MCF 10A (cell line): Measurements from ENCODE around the gene SLC6A3. TPM values are rescaled to one million over a fixed set of nuclear protein-coding genes. Genes with fewer than 3 reads are reported as not detected.

ENCODE experiments used
- BruUV-seq: library from RNA; stranded (reverse); fragments of 400-500 nt; replicated peaks from 2 replicates; lab custom pipeline; 2021; lab: Mats Ljungman, UMichigan
- CTCF ChIA-PET: fragments of 300-600 bp; sonication (Branson Sonifier 250); formaldehyde crosslinking; extraction: SDS; loops from one replicate; lab custom pipeline; 2021; ENCODE audit warnings: antibody characterized with exemption, inconsistent platforms; lab: Yijun Ruan, JAX
- POLR2A ChIA-PET: fragments of 300-600, 350-650 bp; sonication (Branson Sonifier 250); formaldehyde crosslinking; extraction: SDS; loops from one replicate; lab custom pipeline; 2020; ENCODE audit warnings: antibody characterized with exemption, inconsistent platforms; lab: Yijun Ruan, JAX
- DNase-seq: peaks from one replicate; pipeline ENCODE4 v3.0.0-alpha.2; 2018; ENCODE audit not compliant: unreplicated experiment
- H3K27ac Mint-ChIP-seq: one replicate; pipeline ENCODE4 v1.8.0; 2022; ENCODE audit warnings: mild to moderate bottlenecking, low read depth, mixed read lengths; ENCODE audit not compliant: unreplicated experiment
- H3K27me3 Mint-ChIP-seq: one replicate; pipeline ENCODE4 v1.8.0; 2022; ENCODE audit warnings: mixed read lengths; ENCODE audit not compliant: insufficient read depth, unreplicated experiment
- H3K36me3 Mint-ChIP-seq: one replicate; pipeline ENCODE4 v1.8.0; 2022; ENCODE audit warnings: mild to moderate bottlenecking, moderate library complexity, mixed read lengths; ENCODE audit not compliant: insufficient read depth, unreplicated experiment
- H3K4me1 Mint-ChIP-seq: one replicate; pipeline ENCODE4 v1.8.0; 2022; ENCODE audit warnings: mixed read lengths; ENCODE audit not compliant: insufficient read depth, unreplicated experiment
- H3K4me3 Mint-ChIP-seq: one replicate; pipeline ENCODE4 v1.8.0; 2022; ENCODE audit warnings: mild to moderate bottlenecking, moderate library complexity, mixed read lengths; ENCODE audit not compliant: unreplicated experiment
- H3K9me3 Mint-ChIP-seq: one replicate; pipeline ENCODE4 v1.8.0; 2022; ENCODE audit warnings: mixed read lengths; ENCODE audit not compliant: unreplicated experiment
- intact Hi-C: fragments of 100-400 bp; cut with micrococcal nuclease; formaldehyde crosslinking; loops from 2 replicates; pipeline ENCODE4 v1.14.1; 2022
- total RNA-seq: library from RNA; stranded (reverse); gene quantifications from 2 replicates; pipeline ENCODE4 v1.2.3, GENCODE V29; 2022
- TF ChIP-seq, protein P1 (sequence below): fragments of 200-600 bp; IDR thresholded peaks from one replicate; pipeline ENCODE4 v1.8.0; 2022; ENCODE audit warnings: antibody characterized with exemption, mild to moderate bottlenecking; ENCODE audit not compliant: unreplicated experiment

The SLC6A3 gene
- total RNA-seq, 1 experiment from 2014 or later = not detected

DNA sequence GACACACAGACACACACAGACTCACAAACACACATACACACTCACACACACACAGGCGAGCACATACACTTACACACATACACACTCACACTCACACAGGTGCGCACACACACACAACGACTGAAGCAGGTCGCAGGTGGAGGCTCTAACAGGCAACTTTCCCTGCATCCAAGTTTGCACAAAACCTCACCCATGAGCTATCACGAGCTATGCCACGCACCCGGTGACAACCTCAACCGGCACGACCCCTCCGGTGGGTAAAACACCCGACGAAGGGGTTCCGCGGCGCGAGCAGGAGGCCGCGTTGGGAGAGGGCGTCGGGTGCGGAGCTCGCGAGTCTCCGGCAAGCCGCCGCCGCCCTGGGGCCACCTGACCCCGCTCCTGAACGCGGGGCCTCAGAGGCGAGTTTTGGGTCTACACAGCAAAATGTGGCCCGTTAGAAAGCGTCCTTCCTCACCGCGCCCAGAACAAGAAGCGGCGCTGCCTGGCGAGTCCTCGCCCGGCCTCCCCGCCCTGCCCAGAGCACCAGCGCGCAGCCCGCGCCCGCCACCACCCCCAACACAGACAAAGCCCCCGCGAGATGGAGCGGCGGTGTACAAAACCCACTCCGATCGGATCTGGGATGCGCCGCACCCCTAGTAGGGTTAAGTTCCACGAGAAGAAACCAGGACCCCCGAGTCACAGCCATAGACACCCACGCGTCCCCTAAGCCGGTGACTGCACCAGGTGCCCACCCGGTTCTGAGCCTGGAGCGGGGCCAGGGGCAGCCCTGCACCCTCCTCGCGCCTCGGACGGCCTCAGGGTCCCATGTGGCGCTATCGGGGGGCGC is 665 bp downstream of the SLC6A3 start:
- peaks cover 39% of the 10 kb centered on the region for H3K27me3 Mint-ChIP-seq
- no TSS peak for BruUV-seq

DNA sequence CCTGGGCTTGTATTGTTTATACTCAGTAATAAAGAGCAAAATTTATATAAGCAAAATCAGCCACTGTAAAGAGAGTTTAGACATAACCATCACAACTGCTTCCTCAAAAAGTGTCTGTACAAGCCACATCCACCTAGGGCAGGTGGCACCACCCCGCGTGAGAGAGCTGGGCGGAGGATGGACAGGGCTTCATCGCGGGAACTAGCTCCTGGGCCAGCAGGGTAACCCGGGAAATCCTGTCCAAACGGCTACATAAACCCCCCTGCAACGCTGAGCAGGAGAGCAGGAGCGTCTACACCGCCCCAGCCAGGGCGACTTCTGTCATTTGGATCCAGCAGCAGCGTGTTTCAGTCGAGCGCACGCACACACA is 1.3 kb downstream of the SLC6A3 start:
- ChIA-PET CTCF (no interaction called here), POLR2A (no interaction called here)
- no TSS peak for BruUV-seq
- DNase-seq = no peak
- H3K36me3 Mint-ChIP-seq = no peaks in the 10 kb centered on the region
- TF ChIP-seq, protein P1, sequence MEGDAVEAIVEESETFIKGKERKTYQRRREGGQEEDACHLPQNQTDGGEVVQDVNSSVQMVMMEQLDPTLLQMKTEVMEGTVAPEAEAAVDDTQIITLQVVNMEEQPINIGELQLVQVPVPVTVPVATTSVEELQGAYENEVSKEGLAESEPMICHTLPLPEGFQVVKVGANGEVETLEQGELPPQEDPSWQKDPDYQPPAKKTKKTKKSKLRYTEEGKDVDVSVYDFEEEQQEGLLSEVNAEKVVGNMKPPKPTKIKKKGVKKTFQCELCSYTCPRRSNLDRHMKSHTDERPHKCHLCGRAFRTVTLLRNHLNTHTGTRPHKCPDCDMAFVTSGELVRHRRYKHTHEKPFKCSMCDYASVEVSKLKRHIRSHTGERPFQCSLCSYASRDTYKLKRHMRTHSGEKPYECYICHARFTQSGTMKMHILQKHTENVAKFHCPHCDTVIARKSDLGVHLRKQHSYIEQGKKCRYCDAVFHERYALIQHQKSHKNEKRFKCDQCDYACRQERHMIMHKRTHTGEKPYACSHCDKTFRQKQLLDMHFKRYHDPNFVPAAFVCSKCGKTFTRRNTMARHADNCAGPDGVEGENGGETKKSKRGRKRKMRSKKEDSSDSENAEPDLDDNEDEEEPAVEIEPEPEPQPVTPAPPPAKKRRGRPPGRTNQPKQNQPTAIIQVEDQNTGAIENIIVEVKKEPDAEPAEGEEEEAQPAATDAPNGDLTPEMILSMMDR = no peak
- H3K4me3 Mint-ChIP-seq = no peak overlapping the region
- H3K4me1 Mint-ChIP-seq = no peaks in the 10 kb centered on the region
- intact Hi-C loops = no loop called here
- H3K27me3 Mint-ChIP-seq = peaks cover 34% of the 10 kb centered on the region
- H3K27ac Mint-ChIP-seq = no peak overlapping the region
- H3K9me3 Mint-ChIP-seq = peaks cover 14% of the 10 kb centered on the region

More for the DNA sequence above, 665 bp downstream of the SLC6A3 start:
- intact Hi-C loops = no loop called here
- H3K9me3 Mint-ChIP-seq = peaks cover 14% of the 10 kb centered on the region
- ChIA-PET POLR2A (no interaction called here), CTCF (no interaction called here)
- H3K36me3 Mint-ChIP-seq = no peaks in the 10 kb centered on the region
- H3K4me1 Mint-ChIP-seq = no peaks in the 10 kb centered on the region
- DNase-seq = no peak
- no peak overlapping the region for H3K27ac Mint-ChIP-seq
- no peak overlapping the region for H3K4me3 Mint-ChIP-seq
- TF ChIP-seq, protein P1 = no peak

DNA sequence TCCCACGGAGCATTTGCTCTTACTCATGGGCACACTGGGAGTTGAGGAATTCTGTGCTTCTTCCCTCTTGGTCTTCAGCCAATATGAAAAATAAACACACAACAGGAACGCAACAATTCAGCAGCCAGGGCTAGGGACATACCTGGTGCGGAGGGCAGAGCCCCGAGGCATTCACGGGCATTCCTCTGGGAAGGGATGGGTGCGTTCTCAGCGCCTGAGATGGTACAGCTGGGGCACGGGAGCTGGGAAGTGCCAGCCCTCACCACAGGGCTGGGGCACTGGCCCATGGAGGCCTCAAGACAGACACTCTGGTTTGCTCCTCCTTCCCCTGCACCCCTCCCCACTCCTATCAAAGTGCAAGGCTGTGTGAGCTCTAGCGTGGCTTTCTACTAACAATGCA is 2.1 kb downstream of the SLC6A3 start:
- Mint-ChIP-seq H3K27me3 (peaks cover 26% of the 10 kb centered on the region), H3K27ac (no peak overlapping the region), H3K4me3 (no peak overlapping the region), H3K4me1 (no peaks in the 10 kb centered on the region), H3K9me3 (peaks cover 14% of the 10 kb centered on the region), H3K36me3 (no peaks in the 10 kb centered on the region)
- CTCF ChIA-PET = no interaction called here
- intact Hi-C loops = no loop called here
- no TSS peak for BruUV-seq
- POLR2A ChIA-PET = no interaction called here
- TF ChIP-seq, protein P1 = no peak
- DNase-seq = no peak

DNA sequence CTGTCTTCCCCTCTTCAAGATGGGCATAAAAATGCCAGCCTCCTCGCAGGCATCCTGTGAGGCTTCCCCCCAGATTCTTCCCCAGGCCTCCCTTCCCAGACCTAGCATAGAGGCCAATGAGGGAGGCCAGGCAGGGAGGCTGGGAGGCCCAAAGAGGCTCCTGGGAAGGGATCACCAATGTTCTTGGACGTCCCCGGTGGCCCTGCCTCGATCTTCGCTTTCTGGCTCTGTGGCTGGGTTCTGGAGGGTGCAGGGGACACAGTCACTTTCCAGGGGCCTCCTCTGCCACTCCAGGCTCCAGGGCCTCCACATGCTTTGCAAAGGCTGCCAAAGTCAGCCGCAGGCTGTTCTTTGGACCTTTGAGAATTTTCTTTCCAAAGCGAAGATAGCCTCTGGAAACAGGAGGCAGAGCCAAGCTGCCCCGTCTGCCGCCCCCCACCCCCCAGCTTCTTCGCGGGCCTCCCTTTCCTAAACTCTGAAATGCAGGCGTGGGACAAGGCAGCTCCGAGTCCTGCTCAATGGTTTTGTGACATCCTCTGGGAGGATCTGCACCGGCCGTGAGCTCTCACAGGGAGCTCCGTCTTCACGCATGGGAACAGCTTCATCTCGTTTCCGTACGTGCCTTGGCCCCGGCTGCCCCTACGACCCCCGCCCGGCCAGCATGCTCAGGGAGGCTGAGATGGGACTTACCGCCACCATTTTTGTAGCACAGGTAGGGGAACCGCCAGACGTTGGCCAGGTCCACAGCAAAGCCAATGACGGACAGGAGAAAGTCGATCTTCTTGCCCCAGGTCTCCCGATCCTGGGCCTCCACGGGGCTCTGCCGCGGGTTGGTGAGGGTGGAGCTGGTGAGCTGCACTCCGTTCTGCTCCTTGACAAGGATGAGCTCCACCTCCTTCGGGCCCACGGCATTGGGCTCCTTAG is 2.8 kb downstream of the SLC6A3 start:
- BruUV-seq = no TSS peak
- CTCF ChIA-PET = interaction anchor here (0.8 kb wide), 1 partner anchor 10 kb away, joined by 4 read pairs; no protein-coding TSS in a partner anchor
- no peaks in the 10 kb centered on the region for H3K4me1 Mint-ChIP-seq
- H3K27ac Mint-ChIP-seq = no peak overlapping the region
- intact Hi-C loops = no loop called here
- H3K9me3 Mint-ChIP-seq = peaks cover 14% of the 10 kb centered on the region
- H3K4me3 Mint-ChIP-seq = no peak overlapping the region
- peaks cover 21% of the 10 kb centered on the region for H3K27me3 Mint-ChIP-seq
- H3K36me3 Mint-ChIP-seq = no peaks in the 10 kb centered on the region
- POLR2A ChIA-PET = no interaction called here
- TF ChIP-seq, protein P1 = no peak
- no peak for DNase-seq
